Adrenal gland (tissue), 12 donors: ENCODE data around the gene CFHR3. TPM values are rescaled to one million over a fixed set of nuclear protein-coding genes. Genes with fewer than 3 reads are reported as not detected.
A peak's percentile ranks its signal among the peaks of the same experiment; 100 is the strongest.
"Not testable (repeated sequence)": the region's sequence is repeated elsewhere in the genome, so short reads cannot be mapped to it uniquely, and the experiment has no call there.

Source experiments
- DNase-seq, 7 donors: peaks; one replicate each; pipeline ENCODE4 v3.0.0-alpha.2; 2019 to 2020
- H3K27ac ChIP-seq, 5 donors: fragments of 200-600 bp; sonication (generic) in 4 of 5; 1 replicate in 3 of 5; 2 replicates in 2 of 5; pipeline versions ENCODE4 v1.5.1 to v1.8.0; 2016 to 2020; ENCODE audit warnings: mild to moderate bottlenecking in 1 of 5
- H3K27me3 ChIP-seq: fragments of 200-600 bp; 2 replicates; pipeline ENCODE4 v1.8.0; 2021
- H3K36me3 ChIP-seq, 2 donors: fragments of 200-600 bp; replicated peaks in 1 of 2; 1 replicate in 1 of 2; 2 replicates in 1 of 2; pipeline versions ENCODE4 v1.5.1 to v1.8.0; 2018 to 2022
- H3K4me1 ChIP-seq, 2 donors: fragments of 200-600 bp; replicated peaks in 1 of 2; 1 replicate in 1 of 2; 2 replicates in 1 of 2; pipeline versions ENCODE4 v1.5.1 to v1.8.0; 2018 to 2021
- H3K4me3 ChIP-seq, 4 donors: fragments of 200-600 bp; sonication (generic) in 3 of 4; one replicate each; pipeline ENCODE4 v1.5.1; 2016 to 2018
- H3K9me3 ChIP-seq, 3 donors: fragments of 200-600 bp; sonication (generic) in 1 of 3; replicated peaks in 1 of 3; 1 replicate in 2 of 3; 2 replicates in 1 of 3; pipeline versions ENCODE4 v1.5.1 to v1.8.0; 2016 to 2021
- CTCF ChIP-seq, 6 experiments: fragments of 450-650 bp in 4 of 6; fragments of 200-600 bp in 2 of 6; sonication (generic) in 1 of 6; IDR thresholded peaks; 1 replicate in 5 of 6; 2 replicates in 1 of 6; pipeline versions ENCODE4 v1.5.1 to v1.8.0; 2016 to 2021; ENCODE audit warnings: antibody characterized with exemption in 6 of 6, mild to moderate bottlenecking in 2 of 6, moderate library complexity in 1 of 6
- POLR2A ChIP-seq, 2 donors: fragments of 450-650 bp; IDR thresholded peaks; one replicate each; pipeline ENCODE4 v1.6.1; 2017; ENCODE audit warnings: antibody characterized with exemption in 2 of 2, mild to moderate bottlenecking in 2 of 2, moderate library complexity in 1 of 2
- WGBS, 4 donors: extraction: QIAGEN DNeasy Blood & Tissue Kit in 2 of 4; methylation state at CpG; one replicate each; pipeline versions ENCODE4 v1.1.5 to v1.1.7; 2013 to 2017; 5-methylcytosine and 5-hydroxymethylcytosine counted together
- intact Hi-C, 2 donors: fragments of 100-400 bp; cut with DNase I; formaldehyde crosslinking; loops; one replicate each; pipeline versions ENCODE4 v1.14.1 to v1.15.0; 2022 to 2023
- polyA plus RNA-seq, 3 donors: library from polyadenylated mRNA; stranded (reverse); fragments of 200-250 nt in 2 of 3; fragments of 350-450 nt in 1 of 3; fragmentation: Illumina TruSeq in 1 of 3; extraction: RNeasy Lipid Tissue Mini Kit (QIAGEN cat#74804) in 1 of 3; gene quantifications; one replicate each; pipeline ENCODE4 v1.2.3, GENCODE V29; 2013 to 2014
- total RNA-seq, 9 donors: library from RNA; depleted of rRNA in 4 of 9; stranded (reverse); fragments of >200 nt in 4 of 9; fragments of 120-200 nt in 1 of 9; fragmentation: NEBNext Ultra II Directional in 1 of 9; extraction: Animal tissue kit (Norgen Biotek cat#: 25700) in 1 of 9; gene quantifications; one replicate each; pipeline versions ENCODE4 v1.1.0 to v1.2.4, GENCODE V29; 2013 to 2023
- donor health status: healthy with polysubstance abuse.
- donor health status: Bipolar disorder and iron deficiency.
- donor health status: DM: yes; HTN: yes; CAD: no.
- donor health status: DM: no; HTN: no; CAD: no.
- donor health status: DM: no; HTN: no; CAD: no.
- donor health status: DM: yes; HTN: yes; CAD: no.

CFHR3 gene
- total and polyA plus RNA-seq, 12 donors = 0.11 to 3.0 (median 0.64) TPM; not detected in 5

- Histone ChIP-seq H3K4me3 (no peak overlapping the region), H3K4me1 (no peaks in the 10 kb centered on the region), H3K27me3 (no peaks in the 10 kb centered on the region), H3K36me3 (no peaks in the 10 kb centered on the region), H3K9me3 (no peaks in the 10 kb centered on the region), H3K27ac (no peak overlapping the region)
- no peak for TF ChIP-seq CTCF (IDR thresholded peaks at IDR 0.05)
- TF ChIP-seq POLR2A (IDR thresholded peaks at IDR 0.05) = no peak
- intact Hi-C loops = no loop called here
- no peak for DNase-seq
- WGBS, 4 donors = 25 to 61% (median 48%) methylated on average over 2 of the region's 2 CpGs
These were observed 23.3 kb downstream of the CFHR3 start for GRCh38 chr1:196797891-196798290.

- 56 to 73% (median 63%) methylated on average over 1 of the region's 1 CpG for WGBS, 4 donors
- H3K4me1 ChIP-seq, H3K9me3 ChIP-seq, intact Hi-C loops, H3K4me3 ChIP-seq, H3K27ac ChIP-seq, H3K27me3 ChIP-seq, DNase-seq, H3K36me3 ChIP-seq: not testable (repeated sequence)
These were observed 27.3 kb downstream of the CFHR3 start for GRCh38 chr1:196801920-196802319.

GRCh38 chr1:196808529-196809235 lies 34.0 kb downstream of the CFHR3 start:
- Histone ChIP-seq H3K36me3 (no peaks in the 10 kb centered on the region), H3K4me1 (no peaks in the 10 kb centered on the region), H3K27me3 (no peaks in the 10 kb centered on the region), H3K4me3 (no peak overlapping the region), H3K27ac (no peak overlapping the region), H3K9me3 (no peaks in the 10 kb centered on the region)
- intact Hi-C loops = no loop called here
- DNase-seq = peak in 1 of 7 donors; percentile 3
- no peak for TF ChIP-seq POLR2A (IDR thresholded peaks at IDR 0.05)
- no peak for TF ChIP-seq CTCF (IDR thresholded peaks at IDR 0.05)
- 76 to 86% (median 85%) methylated on average over 9 to 22 of the region's 22 CpGs for WGBS, 4 donors

GRCh38 chr1:196817442-196817841 lies 42.8 kb downstream of the CFHR3 start:
- H3K4me3 ChIP-seq, H3K36me3 ChIP-seq, H3K4me1 ChIP-seq, H3K27me3 ChIP-seq, DNase-seq, H3K27ac ChIP-seq, intact Hi-C loops, H3K9me3 ChIP-seq: not testable (repeated sequence)
- 20 to 100% (median 63%) methylated on average over 1 to 6 of the region's 6 CpGs for WGBS, 4 donors

- intact Hi-C loops, H3K9me3 ChIP-seq: not testable (repeated sequence)
- no CpG with 5 or more reads among the region's 1 CpG for WGBS, 4 donors
These were observed 44.9 kb downstream of the CFHR3 start, which contains the start of gene CFHR1 for GRCh38 chr1:196819531-196819930. TSS of gene CFHR1 (plus strand) at chr1:196819731. CDS start at chr1:196819845, 114 bp downstream.

GRCh38 chr1:196827860-196828259 lies 53.2 kb downstream of the CFHR3 start:
- H3K27me3 ChIP-seq, H3K4me1 ChIP-seq, H3K27ac ChIP-seq, intact Hi-C loops, H3K36me3 ChIP-seq, H3K4me3 ChIP-seq, DNase-seq, H3K9me3 ChIP-seq: not testable (repeated sequence)
- TF ChIP-seq CTCF (IDR thresholded peaks at IDR 0.05) = peak in 1 of 6 experiments; percentile 25
- 2 to 4% (median 2%) methylated on average over 4 of the region's 4 CpGs for WGBS, 4 donors

More at GRCh38 chr1:196819531-196819930, 44.9 kb downstream of the CFHR3 start, which contains the start of gene CFHR1:
- H3K27me3 ChIP-seq, H3K4me3 ChIP-seq, DNase-seq, H3K36me3 ChIP-seq, H3K27ac ChIP-seq, H3K4me1 ChIP-seq: not testable (repeated sequence)
